SK-N-SH (cell line): ENCODE data around the gene DDX54. TPM values are rescaled to one million over a fixed set of nuclear protein-coding genes. Genes with fewer than 3 reads are reported as not detected.
A peak's percentile ranks its signal among the peaks of the same experiment; 100 is the strongest.

Source experiments
- CTCF ChIA-PET: fragments of 300-600, 350-600 bp; formaldehyde crosslinking; extraction: SDS; loops from one replicate; lab custom pipeline; 2021; lab: Yijun Ruan, JAX
- POLR2A ChIA-PET: fragments of 350-600 bp; sonication (Branson Sonifier 250); formaldehyde crosslinking; extraction: SDS; loops from one replicate; lab custom pipeline; 2020; ENCODE audit warnings: antibody characterized with exemption, inconsistent platforms; lab: Yijun Ruan, JAX
- DNase-seq: peaks from one replicate; pipeline ENCODE4 v3.0.0; 2012
- H2AFZ ChIP-seq: fragments of 200-600 bp; sonication (generic); 2 replicates; pipeline ENCODE4 v1.8.1; 2016; ENCODE audit warnings: antibody characterized with exemption, mild to moderate bottlenecking, low read depth
- H3F3A ChIP-seq: fragments of 200-600 bp; sonication (generic); replicated peaks from 2 replicates; pipeline ENCODE3; 2016; ENCODE audit warnings: antibody characterized with exemption, mild to moderate bottlenecking; ENCODE audit not compliant: insufficient read depth
- H3K27ac ChIP-seq, 2 experiments: fragments of 200-500 bp in 1 of 2; fragments of 200-600 bp in 1 of 2; sonication (Bioruptor generic) in 1 of 2; sonication (generic), shearing (Covaris generic) in 1 of 2; 2 replicates each; pipeline versions ENCODE4 v1.5.1 to v1.6.1; 2014 to 2016; ENCODE audit warnings: low read depth in 2 of 2, inconsistent platforms in 1 of 2, low read length in 1 of 2, mild to moderate bottlenecking in 1 of 2, mixed read lengths in 1 of 2
- H3K27me3 ChIP-seq: fragments of 200-600 bp; sonication (generic), shearing (Covaris generic); 2 replicates; pipeline ENCODE4 v1.6.1; 2016; ENCODE audit warnings: mixed run types; ENCODE audit not compliant: insufficient read depth
- H3K36me3 ChIP-seq, 2 experiments: fragments of 200-500 bp in 1 of 2; fragments of 200-600 bp in 1 of 2; sonication (Bioruptor generic) in 1 of 2; sonication (generic) in 1 of 2; replicated peaks in 1 of 2; 2 replicates each; pipeline versions ENCODE3 to v1.5.1; 2014 to 2016; ENCODE audit warnings: low read length in 1 of 2, mild to moderate bottlenecking in 1 of 2; ENCODE audit not compliant: insufficient read depth in 2 of 2, control insufficient read depth in 1 of 2
- H3K4me1 ChIP-seq, 2 experiments: fragments of 200-500 bp in 1 of 2; fragments of 200-600 bp in 1 of 2; sonication (Bioruptor generic) in 1 of 2; sonication (generic), shearing (Covaris generic) in 1 of 2; 2 replicates each; pipeline versions ENCODE4 v1.5.1 to v1.6.1; 2014 to 2016; ENCODE audit warnings: low read depth in 1 of 2, low read length in 1 of 2, mixed run types in 1 of 2; ENCODE audit not compliant: insufficient read depth in 2 of 2, control insufficient read depth in 1 of 2
- H3K4me2 ChIP-seq: fragments of 200-600 bp; sonication (generic), shearing (Covaris generic); 2 replicates; pipeline ENCODE4 v1.6.1; 2017; ENCODE audit warnings: mixed run types
- H3K4me3 ChIP-seq, 2 experiments: fragments of 200-500 bp in 1 of 2; fragments of 200-600 bp in 1 of 2; sonication (Bioruptor generic) in 1 of 2; sonication (generic), shearing (Covaris generic) in 1 of 2; 2 replicates each; pipeline versions ENCODE4 v1.5.1 to v1.8.1; 2014 to 2016; ENCODE audit warnings: low read depth in 2 of 2, inconsistent platforms in 1 of 2, low read length in 1 of 2, mild to moderate bottlenecking in 1 of 2, mixed read lengths in 1 of 2, moderate library complexity in 1 of 2
- H3K79me2 ChIP-seq: fragments of 200-600 bp; sonication (generic); 2 replicates; pipeline ENCODE4 v1.8.1; 2017; ENCODE audit warnings: mild to moderate bottlenecking; ENCODE audit not compliant: insufficient read depth
- H3K9ac ChIP-seq: fragments of 200-600 bp; sonication (generic); 2 replicates; pipeline ENCODE4 v1.6.1; 2017; ENCODE audit warnings: mixed run types
- H3K9me2 ChIP-seq: fragments of 200-600 bp; sonication (generic); 2 replicates; pipeline ENCODE4 v1.6.1; 2017; ENCODE audit warnings: mixed run types
- H3K9me3 ChIP-seq: fragments of 200-600 bp; sonication (generic); 2 replicates; pipeline ENCODE4 v1.6.1; 2017; ENCODE audit warnings: mixed run types, mild to moderate bottlenecking, moderate library complexity
- H4K20me1 ChIP-seq: fragments of 200-600 bp; sonication (generic); 2 replicates; pipeline ENCODE4 v1.6.1; 2017; ENCODE audit warnings: mild to moderate bottlenecking, mixed run types; ENCODE audit not compliant: insufficient read depth
- ELF1 ChIP-seq: IDR thresholded peaks from 2 replicates; pipeline ENCODE4 v1.4.0; 2012
- EP300 ChIP-seq, 2 experiments: IDR thresholded peaks; 2 replicates each; pipeline versions ENCODE4 v1.4.0 to v1.6.1; 2012; ENCODE audit warnings: borderline replicate concordance in 1 of 2, low read depth in 1 of 2, low read length in 1 of 2
- EZH2phosphoT487 ChIP-seq: fragments of 200-600 bp; sonication (generic); IDR thresholded peaks from 2 replicates; pipeline ENCODE4 v1.6.1; 2017; ENCODE audit warnings: low read depth, mixed run types, mild to moderate bottlenecking, antibody characterized with exemption, moderate library complexity, borderline replicate concordance
- FOSL2 ChIP-seq: IDR thresholded peaks from 2 replicates; pipeline ENCODE4 v1.4.0; 2012; ENCODE audit warnings: low read depth, mild to moderate bottlenecking, moderate library complexity, borderline replicate concordance
- GATA2 ChIP-seq: sonication (generic); formaldehyde crosslinking; IDR thresholded peaks from 2 replicates; pipeline ENCODE4 v1.5.0; 2020; ENCODE audit warnings: mild to moderate bottlenecking, missing genetic modification reagents
- JUND ChIP-seq: IDR thresholded peaks from 2 replicates; pipeline ENCODE4 v1.4.0; 2012
- MEF2A ChIP-seq: IDR thresholded peaks from 2 replicates; pipeline ENCODE4 v1.4.0; 2012; ENCODE audit warnings: low read depth, borderline replicate concordance
- POLR2AphosphoS5 ChIP-seq: IDR thresholded peaks from 2 replicates; pipeline ENCODE4 v1.6.1; 2012; ENCODE audit warnings: low read depth, low read length
- RAD21 ChIP-seq: IDR thresholded peaks from 2 replicates; pipeline ENCODE4 v1.6.1; 2012; ENCODE audit warnings: mild to moderate bottlenecking, low read length
- RFX5 ChIP-seq: IDR thresholded peaks from 2 replicates; pipeline ENCODE4 v1.6.1; 2012; ENCODE audit warnings: mild to moderate bottlenecking, improper control_type of control experiment, low read length
- RXRA ChIP-seq: IDR thresholded peaks from 2 replicates; pipeline ENCODE4 v1.4.0; 2012; ENCODE audit warnings: low read depth, mild to moderate bottlenecking, borderline replicate concordance
- TAF1 ChIP-seq: IDR thresholded peaks from 2 replicates; pipeline ENCODE4 v1.6.1; 2012; ENCODE audit warnings: low read depth, mild to moderate bottlenecking, low read length, moderate library complexity, borderline replicate concordance
- YY1 ChIP-seq: IDR thresholded peaks from 2 replicates; pipeline ENCODE4 v1.4.0; 2012; ENCODE audit warnings: low read depth, mild to moderate bottlenecking
- WGBS: methylation state at CpG from one replicate; pipeline ENCODE4 v1.1.6; 2017; ENCODE audit warnings: low lambda C conversion rate; 5-methylcytosine and 5-hydroxymethylcytosine counted together
- polyA plus RNA-seq, 3 experiments: library from polyadenylated mRNA; depleted of rRNA; stranded (reverse); fragments of >200 nt; gene quantifications; 2 replicates each; pipeline ENCODE4 v1.2.3, GENCODE V29; 2012
- TF ChIP-seq, protein P1 (sequence below): IDR thresholded peaks from 2 replicates; pipeline ENCODE4 v1.4.0; 2012; ENCODE audit warnings: low read depth, borderline replicate concordance
- TF ChIP-seq, protein P2 (sequence below): fragments of 150-350 bp; IDR thresholded peaks from 2 replicates; pipeline ENCODE4 v1.6.1; 2017; ENCODE audit warnings: antibody characterized with exemption, low read length, low read depth, borderline replicate concordance
- TF ChIP-seq, protein P3 (sequence below): IDR thresholded peaks from 2 replicates; pipeline ENCODE4 v1.6.1; 2012; ENCODE audit warnings: mild to moderate bottlenecking, low read depth, low read length, moderate library complexity
- TF ChIP-seq, protein P4 (sequence below): IDR thresholded peaks from 2 replicates; pipeline ENCODE4; 2012
- TF ChIP-seq, protein P5 (sequence below): fragments of 200-600 bp; sonication (generic); IDR thresholded peaks from 2 replicates; pipeline ENCODE4 v1.6.1; 2017; ENCODE audit warnings: antibody characterized with exemption, mild to moderate bottlenecking, moderate library complexity
- TF ChIP-seq, protein P6 (sequence below): IDR thresholded peaks from 2 replicates; pipeline ENCODE4 v1.4.0; 2012; ENCODE audit warnings: low read depth

Gene DDX54
- polyA plus RNA-seq, 1 of the 3 experiments (the other 2 are of a cell fraction), result 69.9 TPM

DNA sequence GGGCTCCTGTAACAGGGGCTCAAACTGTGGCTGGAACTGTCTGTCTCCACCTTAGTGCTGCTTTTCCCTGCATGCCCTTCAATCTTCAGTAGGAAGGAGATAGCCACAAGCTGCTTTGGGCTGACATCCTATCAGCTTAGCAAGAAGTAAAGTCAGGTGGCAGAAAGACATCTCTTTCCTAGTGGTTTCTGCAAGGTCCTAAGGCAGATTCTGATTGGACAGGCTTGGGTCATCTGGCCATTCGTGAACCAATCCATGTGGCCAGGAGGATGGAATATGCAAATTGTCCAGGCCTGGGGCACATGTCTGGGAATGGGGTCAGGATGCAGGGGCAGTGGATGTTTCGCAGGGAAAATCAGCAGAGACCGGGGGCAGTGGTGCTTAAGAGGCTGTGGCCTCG, 5.5 kb upstream of the DDX54 start:
- Histone ChIP-seq H3K36me3 (peaks cover 12 to 18% of the 10 kb centered on the region in 2 experiments), H3K79me2 (peaks cover 30% of the 10 kb centered on the region; the same call in 1 of the 2 replicates), H3K9me3 (no peaks in the 10 kb centered on the region), H2AFZ (no peak overlapping the region), H3K4me1 (peaks cover 19 to 34% of the 10 kb centered on the region in 2 experiments; a peak in 3 of 4 replicates), H3F3A (peaks cover 28% of the 10 kb centered on the region), H3K4me3 (no peak overlapping the region), H3K9ac (no peak overlapping the region), H3K9me2 (no peaks in the 10 kb centered on the region), H4K20me1 (no peaks in the 10 kb centered on the region), H3K4me2 (no peak overlapping the region), H3K27ac (peak overlapping the region in 1 of 2 experiments; percentile 7; a peak in 1 of 4 replicates)
- 88% methylated on average over 3 of the region's 4 CpGs for WGBS
- ChIA-PET POLR2A (no interaction called here), CTCF (interaction anchor here (0.6 kb wide), 1 partner anchor 29 kb away, joined by 3 read pairs; no protein-coding TSS in a partner anchor)
- peak; percentile 84 for DNase-seq
- TF ChIP-seq RFX5 (0 out of 2 replicates have a peak, but pooled peaks have one; percentile 40), GATA2 (CRISPR knock-in tag) (no peak), TAF1 (no peak), EZH2phosphoT487 (no peak), MEF2A (no peak)
- TF ChIP-seq, protein P1, sequence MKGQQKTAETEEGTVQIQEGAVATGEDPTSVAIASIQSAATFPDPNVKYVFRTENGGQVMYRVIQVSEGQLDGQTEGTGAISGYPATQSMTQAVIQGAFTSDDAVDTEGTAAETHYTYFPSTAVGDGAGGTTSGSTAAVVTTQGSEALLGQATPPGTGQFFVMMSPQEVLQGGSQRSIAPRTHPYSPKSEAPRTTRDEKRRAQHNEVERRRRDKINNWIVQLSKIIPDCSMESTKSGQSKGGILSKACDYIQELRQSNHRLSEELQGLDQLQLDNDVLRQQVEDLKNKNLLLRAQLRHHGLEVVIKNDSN, result peak; percentile 81; the same call in 1 of the 2 replicates
- TF ChIP-seq, protein P2, sequence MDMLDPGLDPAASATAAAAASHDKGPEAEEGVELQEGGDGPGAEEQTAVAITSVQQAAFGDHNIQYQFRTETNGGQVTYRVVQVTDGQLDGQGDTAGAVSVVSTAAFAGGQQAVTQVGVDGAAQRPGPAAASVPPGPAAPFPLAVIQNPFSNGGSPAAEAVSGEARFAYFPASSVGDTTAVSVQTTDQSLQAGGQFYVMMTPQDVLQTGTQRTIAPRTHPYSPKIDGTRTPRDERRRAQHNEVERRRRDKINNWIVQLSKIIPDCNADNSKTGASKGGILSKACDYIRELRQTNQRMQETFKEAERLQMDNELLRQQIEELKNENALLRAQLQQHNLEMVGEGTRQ, result peak; percentile 35; the same call in 1 of the 2 replicates
- TF ChIP-seq, all 33 proteins: peak for 3
- H3K27me3 ChIP-seq, result no peaks in the 10 kb centered on the region

DNA sequence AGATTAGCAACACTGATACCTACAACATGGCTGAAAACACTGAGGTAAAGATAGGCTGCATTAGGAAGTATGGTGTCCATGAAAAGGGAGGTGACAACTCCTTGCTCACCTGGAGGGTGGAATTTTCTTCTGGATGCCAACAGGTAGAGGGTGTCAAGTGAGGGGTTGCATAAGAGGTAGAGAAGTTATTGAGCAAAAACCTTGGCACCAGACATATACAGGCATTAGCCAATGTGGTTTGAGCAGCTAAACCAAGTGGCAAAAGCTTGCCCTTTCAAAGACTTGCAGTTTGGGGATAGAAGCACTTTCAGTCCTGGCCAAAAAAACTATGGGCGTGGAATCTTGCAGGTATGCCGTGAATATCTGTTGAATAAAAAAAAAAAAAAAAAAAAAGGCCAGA, 4.1 kb upstream of the DDX54 start:
- Histone ChIP-seq H3K4me1 (peaks cover 19 to 22% of the 10 kb centered on the region in 2 experiments; a peak in 3 of 4 replicates), H3F3A (peaks cover 26% of the 10 kb centered on the region), H3K4me3 (no peak overlapping the region), H3K27me3 (no peaks in the 10 kb centered on the region), H3K9me3 (no peaks in the 10 kb centered on the region), H3K9ac (no peak overlapping the region), H3K79me2 (peaks cover 41% of the 10 kb centered on the region), H2AFZ (no peak overlapping the region), H3K27ac (no peak overlapping the region), H3K9me2 (no peaks in the 10 kb centered on the region), H3K4me2 (no peak overlapping the region), H3K36me3 (peaks cover 12 to 18% of the 10 kb centered on the region in 2 experiments), H4K20me1 (no peaks in the 10 kb centered on the region)
- ChIA-PET POLR2A (no interaction called here), CTCF (no interaction called here)
- DNase-seq, result no peak
- WGBS, result 86% methylated on average over 2 of the region's 2 CpGs
- TF ChIP-seq EP300 (IDR thresholded peaks at IDR 0.05; ENCODE audit: borderline replicate concordance in 1 of 2, low read depth in 1 of 2, low read length in 1 of 2), result no peak
- TF ChIP-seq, protein P3, sequence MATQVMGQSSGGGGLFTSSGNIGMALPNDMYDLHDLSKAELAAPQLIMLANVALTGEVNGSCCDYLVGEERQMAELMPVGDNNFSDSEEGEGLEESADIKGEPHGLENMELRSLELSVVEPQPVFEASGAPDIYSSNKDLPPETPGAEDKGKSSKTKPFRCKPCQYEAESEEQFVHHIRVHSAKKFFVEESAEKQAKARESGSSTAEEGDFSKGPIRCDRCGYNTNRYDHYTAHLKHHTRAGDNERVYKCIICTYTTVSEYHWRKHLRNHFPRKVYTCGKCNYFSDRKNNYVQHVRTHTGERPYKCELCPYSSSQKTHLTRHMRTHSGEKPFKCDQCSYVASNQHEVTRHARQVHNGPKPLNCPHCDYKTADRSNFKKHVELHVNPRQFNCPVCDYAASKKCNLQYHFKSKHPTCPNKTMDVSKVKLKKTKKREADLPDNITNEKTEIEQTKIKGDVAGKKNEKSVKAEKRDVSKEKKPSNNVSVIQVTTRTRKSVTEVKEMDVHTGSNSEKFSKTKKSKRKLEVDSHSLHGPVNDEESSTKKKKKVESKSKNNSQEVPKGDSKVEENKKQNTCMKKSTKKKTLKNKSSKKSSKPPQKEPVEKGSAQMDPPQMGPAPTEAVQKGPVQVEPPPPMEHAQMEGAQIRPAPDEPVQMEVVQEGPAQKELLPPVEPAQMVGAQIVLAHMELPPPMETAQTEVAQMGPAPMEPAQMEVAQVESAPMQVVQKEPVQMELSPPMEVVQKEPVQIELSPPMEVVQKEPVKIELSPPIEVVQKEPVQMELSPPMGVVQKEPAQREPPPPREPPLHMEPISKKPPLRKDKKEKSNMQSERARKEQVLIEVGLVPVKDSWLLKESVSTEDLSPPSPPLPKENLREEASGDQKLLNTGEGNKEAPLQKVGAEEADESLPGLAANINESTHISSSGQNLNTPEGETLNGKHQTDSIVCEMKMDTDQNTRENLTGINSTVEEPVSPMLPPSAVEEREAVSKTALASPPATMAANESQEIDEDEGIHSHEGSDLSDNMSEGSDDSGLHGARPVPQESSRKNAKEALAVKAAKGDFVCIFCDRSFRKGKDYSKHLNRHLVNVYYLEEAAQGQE, result no peak
- TF ChIP-seq ELF1, result no peak
- TF ChIP-seq YY1, result no peak
- TF ChIP-seq, protein P4, sequence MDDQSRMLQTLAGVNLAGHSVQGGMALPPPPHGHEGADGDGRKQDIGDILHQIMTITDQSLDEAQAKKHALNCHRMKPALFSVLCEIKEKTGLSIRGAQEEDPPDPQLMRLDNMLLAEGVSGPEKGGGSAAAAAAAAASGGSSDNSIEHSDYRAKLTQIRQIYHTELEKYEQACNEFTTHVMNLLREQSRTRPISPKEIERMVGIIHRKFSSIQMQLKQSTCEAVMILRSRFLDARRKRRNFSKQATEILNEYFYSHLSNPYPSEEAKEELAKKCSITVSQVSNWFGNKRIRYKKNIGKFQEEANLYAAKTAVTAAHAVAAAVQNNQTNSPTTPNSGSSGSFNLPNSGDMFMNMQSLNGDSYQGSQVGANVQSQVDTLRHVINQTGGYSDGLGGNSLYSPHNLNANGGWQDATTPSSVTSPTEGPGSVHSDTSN, result no peak
- no peak for TF ChIP-seq FOSL2
- TF ChIP-seq, protein P5, sequence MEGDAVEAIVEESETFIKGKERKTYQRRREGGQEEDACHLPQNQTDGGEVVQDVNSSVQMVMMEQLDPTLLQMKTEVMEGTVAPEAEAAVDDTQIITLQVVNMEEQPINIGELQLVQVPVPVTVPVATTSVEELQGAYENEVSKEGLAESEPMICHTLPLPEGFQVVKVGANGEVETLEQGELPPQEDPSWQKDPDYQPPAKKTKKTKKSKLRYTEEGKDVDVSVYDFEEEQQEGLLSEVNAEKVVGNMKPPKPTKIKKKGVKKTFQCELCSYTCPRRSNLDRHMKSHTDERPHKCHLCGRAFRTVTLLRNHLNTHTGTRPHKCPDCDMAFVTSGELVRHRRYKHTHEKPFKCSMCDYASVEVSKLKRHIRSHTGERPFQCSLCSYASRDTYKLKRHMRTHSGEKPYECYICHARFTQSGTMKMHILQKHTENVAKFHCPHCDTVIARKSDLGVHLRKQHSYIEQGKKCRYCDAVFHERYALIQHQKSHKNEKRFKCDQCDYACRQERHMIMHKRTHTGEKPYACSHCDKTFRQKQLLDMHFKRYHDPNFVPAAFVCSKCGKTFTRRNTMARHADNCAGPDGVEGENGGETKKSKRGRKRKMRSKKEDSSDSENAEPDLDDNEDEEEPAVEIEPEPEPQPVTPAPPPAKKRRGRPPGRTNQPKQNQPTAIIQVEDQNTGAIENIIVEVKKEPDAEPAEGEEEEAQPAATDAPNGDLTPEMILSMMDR, result no peak
- TF ChIP-seq RAD21, result no peak
- TF ChIP-seq, protein P6, sequence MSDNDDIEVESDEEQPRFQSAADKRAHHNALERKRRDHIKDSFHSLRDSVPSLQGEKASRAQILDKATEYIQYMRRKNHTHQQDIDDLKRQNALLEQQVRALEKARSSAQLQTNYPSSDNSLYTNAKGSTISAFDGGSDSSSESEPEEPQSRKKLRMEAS, result no peak
- no peak for TF ChIP-seq POLR2AphosphoS5
- TF ChIP-seq RXRA, result no peak
- TF ChIP-seq GATA2 (CRISPR knock-in tag), result no peak
- TF ChIP-seq JUND, result no peak
